ENCODE measurements around the gene PPP1R26.
"Not testable (repeated sequence)": the region's sequence is repeated elsewhere in the genome, so short reads cannot be mapped to it uniquely, and the experiment has no call there.

Gene PPP1R26

DNA sequence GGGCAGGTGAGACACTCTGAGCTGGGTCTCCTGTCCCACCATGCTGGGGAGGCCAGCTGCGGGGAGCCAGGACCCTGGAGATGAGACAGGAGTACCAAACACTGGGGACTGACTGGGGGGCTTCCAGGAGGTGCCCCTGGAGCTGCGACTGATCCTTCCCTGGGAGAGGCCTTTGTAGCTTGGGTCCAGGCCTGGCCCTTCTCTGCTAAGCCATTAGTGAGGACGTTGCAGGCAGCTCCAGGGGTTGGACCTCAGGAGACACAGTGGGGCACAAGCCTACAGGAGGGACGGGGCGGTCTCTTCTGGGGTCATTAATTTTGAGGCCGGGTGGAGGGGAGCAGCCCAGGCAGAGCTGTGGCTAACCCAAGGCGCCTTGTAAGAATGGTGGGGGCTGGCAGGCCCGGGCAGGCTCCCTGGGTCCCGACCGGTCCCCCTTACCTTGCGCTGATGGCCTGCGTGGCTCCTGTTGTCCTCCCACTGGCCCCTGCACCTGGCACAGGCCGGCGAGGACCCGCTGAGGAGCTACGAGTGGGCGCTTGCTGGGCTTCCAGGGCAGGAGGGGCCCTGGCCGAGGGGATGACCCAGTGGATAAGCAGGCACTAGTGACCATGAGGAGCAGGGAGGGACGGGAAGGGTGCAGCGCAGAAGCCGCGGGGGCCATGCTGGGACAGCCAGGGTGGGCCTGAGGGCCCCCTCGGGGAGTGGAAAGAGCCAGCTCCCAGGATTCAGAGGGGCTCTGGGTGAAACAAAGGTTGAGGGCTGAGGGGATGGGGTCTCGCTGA is 26.0 kb downstream of the PPP1R26 start:
- DNase-seq: no peak

DNA sequence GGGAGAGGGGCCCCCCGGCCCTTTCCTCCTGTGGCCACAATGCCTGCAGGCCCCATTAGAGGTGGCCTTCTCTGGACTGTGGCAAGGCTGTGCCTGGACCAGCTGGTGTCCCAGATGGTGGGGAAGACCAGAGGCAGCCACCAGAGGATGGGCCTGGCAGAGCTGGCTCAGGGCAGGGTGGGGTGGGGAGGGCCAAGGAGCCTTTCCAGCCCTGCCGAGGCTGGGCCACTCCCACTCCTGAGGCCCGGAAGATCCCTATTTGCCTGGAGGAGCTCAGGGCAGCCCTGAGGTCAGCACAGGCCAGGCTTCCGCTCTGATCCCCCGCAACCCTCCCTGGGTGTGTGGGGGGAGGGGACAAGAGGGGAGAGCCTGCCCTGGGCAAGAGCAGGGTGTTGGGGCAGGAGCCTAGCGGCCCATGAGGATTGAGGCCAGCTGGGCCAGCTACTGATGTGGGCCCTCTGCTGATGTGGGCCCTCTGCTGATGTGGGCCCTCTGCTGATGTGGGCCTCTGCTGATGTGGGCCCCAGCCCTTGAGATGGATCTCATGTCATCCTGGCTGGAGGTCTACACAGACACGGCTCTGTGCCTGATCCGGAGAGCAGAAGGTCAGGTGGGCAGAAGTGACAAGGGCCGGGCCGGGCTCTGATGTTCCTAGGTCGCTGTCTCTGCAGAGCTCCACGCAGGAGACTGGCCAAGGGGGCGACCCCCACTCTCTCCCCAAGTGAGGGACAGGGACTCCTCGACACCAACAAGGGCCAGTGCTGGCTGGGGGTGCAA is 26.9 kb downstream of the PPP1R26 start:
- DNase-seq: no peak

DNA sequence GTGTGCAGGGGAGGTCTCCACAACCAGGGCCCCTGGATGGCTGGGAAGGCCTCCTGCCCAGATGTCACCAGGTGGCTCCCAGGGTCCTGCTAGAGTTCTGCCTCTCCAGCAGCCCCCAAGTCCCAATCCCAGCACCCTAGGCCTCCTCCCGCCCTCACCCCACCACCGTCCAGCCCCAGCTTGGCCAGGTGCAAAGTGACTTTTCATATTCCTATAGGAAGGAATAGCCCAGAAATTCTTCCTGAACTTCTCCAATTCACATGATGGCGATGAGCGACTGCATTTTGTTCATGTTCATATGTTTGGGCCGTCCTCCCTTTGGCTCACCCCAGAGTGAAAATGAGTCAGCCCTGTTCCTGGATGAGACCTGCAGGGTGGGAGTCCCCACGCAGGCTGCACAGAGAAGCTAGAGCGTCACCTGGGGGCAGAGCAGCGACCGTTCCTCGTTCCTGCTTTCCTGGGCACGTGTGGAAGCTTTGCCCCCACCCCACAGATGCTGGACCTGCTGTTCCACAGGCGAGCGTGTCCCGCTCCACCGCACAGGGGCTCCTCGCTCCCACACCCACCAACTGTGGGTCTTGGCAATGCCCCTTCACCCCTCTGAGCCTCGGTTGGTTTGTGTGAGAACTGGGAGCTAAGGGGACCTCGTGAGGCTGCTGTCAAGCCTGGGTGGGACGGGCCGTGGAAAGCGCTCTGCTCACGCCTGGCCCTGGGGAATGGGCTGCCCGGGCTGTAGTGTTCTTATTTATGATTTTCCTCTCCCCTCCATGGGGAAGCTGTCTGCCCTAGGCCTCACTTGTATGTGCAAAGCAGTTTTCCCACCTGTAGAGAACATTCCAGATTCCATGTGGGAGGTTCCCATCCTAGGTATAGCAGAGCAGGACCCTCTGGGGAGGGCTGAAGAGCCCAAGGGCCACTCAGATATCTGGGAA is 27.8 kb downstream of the PPP1R26 start:
- DNase-seq: no peak

DNA sequence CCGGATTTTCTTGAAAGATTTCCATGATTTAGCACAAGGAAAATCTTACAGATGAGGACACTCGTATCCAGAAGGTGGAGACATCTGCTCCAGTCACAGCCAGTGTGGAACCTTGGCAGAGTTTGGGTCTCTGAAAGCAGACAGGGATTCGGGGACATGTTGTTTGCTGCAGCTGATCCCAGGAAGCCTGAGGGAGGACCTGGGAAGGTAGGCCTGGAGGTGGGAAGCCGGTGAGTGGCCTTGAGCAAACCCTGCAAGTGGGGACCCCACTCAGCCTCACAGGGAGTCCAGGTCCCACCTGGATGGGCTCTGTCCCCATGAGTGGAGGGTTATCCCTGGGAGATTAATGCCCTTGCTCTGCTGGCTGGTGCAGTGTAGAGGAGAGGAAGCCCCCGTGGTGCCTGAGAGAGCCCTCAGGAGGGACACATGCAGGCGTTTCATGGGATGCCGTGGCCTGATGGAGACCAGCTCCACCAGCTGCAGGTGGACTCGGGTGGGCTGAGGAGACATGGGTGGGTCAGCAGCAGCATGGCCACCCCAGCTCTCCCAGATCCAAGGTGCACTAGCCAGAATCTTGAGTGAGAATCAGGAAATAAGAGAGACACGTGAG is 28.7 kb downstream of the PPP1R26 start:
- no peak for DNase-seq

DNA sequence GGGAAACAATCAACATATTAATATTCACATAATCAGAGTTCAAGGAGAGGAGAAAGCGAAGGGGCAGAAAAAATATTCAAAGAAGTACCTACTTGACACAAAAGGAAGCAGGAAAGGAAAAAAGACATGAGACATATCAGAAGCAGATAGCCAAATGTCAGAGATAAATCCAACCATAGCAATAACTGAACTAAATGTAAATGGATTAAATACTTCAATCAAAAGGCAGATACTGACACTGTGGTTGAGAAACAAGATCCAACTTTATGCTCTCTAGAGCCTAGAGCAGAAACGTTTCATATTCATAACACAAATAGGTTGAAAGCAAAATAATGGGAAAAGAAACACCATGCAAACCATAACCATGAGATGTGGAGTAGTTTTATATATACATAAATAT is 29.9 kb downstream of the PPP1R26 start:
- no peak for DNase-seq

DNA sequence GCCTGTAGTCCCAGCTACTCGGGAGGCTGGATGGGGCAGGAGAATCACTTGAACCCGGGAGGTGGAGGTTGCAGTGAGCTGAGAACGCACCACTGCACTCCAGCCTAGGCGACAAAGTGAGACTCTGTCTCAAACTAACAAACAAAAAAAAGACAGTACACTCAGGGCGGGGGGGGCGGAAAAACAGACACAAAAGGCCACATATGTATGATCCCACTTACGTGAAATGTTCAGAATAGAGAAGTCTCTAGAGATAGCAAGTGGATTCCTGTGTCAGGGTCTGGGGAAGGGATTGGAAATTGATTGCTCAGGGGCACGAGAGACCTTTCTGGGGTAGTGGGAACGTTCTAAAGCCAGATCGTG is 32.6 kb downstream of the PPP1R26 start:
- no peak for DNase-seq

DNA sequence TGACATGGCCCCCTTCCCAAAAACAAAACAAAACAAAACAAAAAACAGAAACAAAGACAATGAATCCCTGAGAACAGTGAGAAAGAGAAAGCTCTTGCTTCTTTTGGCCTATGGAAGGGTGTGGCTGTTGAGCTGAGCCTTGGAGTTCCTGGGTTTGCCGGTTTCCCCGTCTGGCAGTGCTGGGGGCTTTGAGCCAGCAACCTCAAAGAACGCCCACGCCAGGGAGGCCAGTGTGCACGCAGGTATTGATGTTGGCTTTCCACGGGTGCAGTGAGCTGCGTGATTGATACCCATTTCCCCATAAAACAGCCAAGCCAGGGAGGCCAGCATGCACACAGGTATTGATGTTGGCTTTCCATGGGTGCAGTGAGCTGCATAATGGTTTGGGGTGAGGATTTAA is 33.3 kb downstream of the PPP1R26 start:
- DNase-seq: no peak

DNA sequence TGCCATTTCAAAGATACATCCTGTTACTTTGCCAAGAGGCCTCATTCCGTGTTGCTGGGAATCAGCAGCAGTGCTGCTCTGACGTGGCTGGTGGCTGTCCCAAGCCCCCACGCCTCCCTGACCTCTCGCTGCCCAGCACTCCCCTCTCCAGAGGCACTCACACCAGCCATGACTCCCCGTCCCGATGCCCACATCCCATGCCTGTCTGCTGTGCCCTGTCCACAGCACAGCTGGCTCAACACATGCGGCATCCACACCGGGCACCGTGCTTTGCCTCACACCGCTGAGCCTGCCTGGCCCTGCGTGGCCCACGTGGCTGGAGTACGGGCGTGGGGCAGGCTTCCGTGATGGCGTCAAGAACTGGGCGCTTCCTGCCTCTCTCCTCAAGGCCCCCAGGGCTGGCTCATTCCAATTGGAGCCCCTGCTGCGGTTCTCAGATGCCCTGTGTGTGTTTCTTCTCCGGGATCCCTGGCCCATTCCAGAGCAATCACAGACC is 33.8 kb downstream of the PPP1R26 start:
- DNase-seq: no peak

DNA sequence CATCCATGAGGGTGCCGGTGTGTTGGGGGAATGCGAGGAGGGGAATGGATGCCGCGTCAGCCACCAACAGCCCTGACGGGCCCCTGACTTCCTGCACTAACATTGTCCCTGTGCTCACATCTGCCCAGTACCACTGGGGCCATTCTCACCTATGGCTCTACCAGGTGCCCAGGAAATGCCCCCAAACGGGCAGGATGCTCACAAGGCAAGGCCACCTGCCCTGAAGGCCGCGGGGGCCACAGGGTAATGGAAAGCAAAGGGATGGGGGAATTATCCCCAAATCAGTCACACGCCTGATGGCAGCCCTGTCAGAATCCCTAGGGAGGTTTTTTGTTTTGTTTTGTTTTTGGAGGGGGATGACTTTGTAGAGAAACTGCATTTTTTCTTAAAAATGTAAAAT is 34.3 kb downstream of the PPP1R26 start:
- not testable (repeated sequence) for DNase-seq

DNA sequence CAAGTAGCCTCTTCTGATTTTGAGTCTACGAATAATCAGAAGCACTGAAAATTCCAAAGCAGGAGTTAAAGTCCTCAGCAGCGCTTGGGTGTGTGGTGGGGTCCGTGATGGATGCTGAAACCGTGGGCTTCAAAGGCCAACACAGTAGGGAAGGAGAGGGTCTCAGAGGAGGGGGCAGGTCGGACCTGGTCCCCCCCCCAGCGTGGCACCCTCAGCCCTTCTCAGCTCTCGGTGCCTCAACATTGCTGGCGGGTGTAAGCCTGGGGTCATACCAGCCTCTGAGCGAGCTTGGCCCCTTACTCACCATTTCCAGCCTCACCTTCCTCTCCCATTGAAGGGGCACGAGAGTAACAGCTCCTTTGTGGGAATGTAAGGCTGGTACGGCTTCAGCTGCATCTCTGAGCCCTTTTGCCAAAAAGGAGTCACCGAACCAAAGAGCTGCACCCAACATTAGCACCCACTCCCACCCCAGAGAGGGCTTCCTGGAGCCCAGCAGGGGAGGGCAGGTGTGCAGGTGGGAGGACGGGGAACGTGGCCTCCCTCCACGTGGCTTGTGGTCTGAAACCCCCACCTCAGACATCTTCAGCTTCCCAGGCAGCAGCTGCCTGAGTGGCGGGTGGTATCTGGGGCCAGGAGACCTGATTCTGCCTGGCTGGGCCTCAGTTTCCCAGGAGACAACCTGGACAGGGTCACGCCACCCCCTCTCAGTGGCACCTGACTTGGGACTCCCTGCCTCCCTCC is 34.9 kb downstream of the PPP1R26 start:
- DNase-seq: no peak

DNA sequence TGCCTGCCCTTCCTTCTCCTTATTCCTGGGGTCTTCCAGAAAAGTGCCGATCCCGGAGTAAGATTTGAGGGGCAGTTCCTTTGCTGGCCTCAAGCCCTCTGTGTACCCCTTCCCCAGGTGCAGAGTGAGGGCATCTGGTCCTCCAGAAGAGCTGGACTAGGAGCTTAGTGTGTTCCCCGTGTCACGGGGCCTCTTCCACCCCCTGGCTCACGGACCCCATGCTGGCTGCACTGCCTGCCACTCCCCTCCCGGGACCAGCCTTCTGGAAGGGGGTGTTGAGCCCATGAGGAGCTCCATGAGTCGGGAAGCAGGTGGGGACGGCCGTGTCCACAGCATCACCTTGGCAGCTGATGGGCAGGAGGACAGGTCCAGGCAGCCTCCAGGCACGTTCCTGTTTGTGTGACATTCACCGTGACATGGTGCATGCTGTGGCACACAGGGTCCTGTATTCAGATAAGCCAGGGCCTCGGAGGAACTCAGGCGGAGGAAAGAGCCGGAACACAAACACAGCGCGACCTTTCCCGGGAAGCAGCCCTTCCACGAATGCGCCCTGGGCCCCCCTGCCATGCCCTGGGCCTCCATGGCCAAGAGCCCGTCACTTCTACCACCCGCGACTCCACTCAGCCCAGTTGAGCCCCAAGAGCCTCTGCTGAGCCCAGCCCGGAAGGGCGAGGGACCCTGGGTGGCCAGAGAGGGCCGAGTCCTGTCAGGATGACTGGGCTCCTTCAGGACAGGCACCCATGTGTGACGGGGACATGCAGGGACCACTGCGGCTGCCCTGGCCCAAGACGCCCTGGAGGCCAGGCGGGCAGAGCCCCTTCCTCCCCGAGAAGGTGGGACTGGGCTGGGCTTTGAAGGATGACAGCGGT is 35.7 kb downstream of the PPP1R26 start:
- no peak for DNase-seq

DNA sequence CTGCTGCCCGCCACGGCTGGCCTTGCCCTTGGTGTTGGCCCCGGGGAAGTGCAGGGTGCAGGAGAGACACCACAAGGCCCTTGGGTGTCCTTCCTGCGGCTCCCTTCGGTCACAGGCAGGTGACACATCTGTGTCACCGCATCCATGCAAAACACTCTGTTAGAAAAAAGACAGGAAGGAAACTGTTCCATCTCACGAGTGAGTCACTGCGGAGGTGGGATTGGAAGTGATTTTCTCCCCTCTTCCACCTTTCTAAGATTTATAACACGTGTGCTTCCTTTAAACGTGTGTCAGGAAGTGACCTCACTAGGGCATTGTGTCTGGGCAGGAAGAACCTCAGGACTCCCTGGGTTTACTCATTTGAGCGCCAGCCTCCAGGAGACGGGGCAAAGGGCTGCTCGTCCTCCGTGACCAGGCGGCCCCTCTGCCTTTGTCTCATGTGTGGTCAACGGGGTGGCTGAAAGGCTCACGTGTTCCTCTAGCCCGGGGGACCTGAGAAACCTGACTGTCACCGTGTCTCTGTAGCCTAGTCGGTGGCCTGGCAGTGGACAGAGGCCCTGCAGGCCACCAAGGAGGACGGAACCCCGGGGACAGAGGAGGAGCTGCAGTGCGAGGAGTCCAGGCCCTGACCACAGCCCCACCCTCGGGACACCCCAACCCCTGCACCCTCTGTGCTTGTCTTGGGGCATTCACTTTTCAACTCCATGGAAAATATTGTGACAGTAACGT is 36.7 kb downstream of the PPP1R26 start:
- DNase-seq: no peak

DNA sequence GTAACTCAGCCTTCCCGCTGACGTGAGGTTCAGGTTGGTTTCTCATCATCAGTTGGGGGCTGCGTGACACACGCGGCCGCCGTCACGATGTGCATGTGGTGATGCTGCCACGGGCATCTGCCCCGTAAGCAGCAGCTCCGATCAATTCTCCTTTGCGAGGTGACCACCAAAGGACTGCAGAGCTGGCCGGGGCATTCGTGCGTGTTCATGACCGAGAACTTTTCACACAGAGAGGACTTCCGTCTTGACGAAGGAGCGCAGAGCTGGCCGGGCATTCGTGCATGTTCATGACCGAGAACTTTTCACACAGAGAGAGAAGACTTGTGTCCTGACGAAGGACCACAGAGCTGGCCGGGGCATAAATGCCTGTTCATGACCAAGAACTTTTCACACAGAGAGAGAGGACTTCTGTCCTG is 37.8 kb downstream of the PPP1R26 start:
- DNase-seq: no peak

DNA sequence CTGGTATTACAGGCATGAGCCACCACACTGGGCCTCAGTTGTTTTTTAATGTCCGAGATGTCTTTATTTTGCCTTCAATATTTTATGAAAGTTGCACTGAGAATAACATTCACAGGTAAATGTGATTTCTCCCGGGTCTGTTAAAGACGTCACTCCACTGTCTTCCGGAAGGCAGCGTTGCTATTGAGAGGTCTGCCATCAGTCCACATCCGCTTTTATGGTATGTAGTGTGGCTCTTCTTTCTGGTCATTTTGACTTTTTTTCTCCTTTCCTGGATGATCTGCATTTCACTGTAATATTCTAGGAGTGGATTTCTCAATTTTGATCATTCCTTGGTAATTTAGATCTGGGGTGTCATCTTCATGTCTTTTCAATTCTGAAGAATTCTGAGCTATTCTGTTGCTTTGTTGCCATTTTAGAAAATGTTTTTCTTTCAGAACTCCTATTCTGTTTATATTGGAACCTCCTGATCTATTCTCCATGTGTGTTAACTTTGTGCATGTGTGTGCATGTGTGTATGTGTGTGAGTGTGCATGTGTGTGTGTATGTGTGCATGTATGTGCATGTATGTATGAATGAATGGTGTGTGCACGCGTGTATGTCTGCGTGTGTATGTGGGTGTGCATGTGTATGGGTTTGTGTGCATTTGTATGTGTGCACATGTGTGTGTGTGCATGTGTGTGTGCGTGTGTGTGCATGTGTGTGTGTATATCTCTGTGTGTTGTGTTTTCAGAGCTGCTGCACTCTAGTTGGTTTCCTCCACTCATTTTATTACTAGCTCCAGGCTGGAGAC is 39.8 kb downstream of the PPP1R26 start:
- no peak for DNase-seq

DNA sequence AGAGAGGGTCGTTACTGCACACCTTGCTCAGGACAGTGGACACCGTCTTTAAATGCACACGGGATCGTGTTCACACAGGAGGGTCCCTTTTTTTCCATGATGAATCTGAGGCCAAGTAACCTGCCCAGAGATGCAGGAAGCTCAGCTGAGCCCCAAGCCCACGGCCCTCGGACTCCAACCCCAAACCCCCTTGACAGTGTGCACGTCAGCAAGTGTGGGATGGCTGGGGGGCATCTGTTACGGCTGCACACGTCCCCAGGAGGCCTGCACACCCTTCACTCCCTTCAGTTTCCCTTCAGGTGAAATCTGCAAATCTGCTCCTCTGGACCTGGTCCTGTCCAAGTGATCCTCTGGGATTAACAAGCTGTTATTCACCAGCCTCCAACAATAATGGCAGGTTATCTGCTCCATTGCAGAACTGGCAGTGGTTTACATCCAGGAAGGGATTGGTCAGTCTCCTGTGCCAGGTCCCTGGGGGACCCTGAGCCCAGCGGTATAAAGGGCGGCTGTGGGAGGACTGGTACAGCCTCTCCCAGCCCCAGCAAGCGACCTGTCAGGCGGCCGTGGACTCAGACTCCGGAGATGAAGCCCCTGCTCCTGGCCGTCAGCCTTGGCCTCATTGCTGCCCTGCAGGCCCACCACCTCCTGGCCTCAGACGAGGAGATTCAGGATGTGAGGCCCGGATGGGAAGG is 41.5 kb downstream of the PPP1R26 start, which contains the start of gene LCN1:
Gene LCN1 (plus strand): TSS at position 525 of the 692 bp plus-strand sequence. CDS start 58 bp downstream, at position 583.
- DNase-seq: no peak

DNA sequence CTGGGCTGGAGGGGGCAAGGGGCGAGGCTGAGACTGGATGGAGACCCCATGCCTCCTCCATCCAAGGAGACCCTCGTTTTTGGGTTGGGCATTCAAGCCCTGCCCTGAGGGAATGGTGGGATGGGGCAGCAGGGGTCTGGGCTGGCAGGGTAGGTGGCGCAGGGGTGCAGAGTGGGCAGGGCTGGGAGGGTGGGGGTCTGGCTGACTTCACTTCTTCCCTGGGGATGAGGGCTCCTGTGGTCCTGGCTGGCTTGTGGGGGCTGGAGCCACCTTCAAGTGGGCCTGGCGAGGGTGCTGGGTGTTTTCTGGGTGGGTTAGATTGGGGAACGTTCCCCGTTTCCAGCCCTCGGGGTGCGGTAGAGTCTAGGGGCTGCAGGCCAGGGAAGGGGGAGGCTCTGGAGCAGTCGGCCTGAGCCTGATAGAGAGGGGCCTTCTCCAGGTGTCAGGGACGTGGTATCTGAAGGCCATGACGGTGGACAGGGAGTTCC is 42.1 kb downstream of the PPP1R26 start:
- no peak for DNase-seq

DNA sequence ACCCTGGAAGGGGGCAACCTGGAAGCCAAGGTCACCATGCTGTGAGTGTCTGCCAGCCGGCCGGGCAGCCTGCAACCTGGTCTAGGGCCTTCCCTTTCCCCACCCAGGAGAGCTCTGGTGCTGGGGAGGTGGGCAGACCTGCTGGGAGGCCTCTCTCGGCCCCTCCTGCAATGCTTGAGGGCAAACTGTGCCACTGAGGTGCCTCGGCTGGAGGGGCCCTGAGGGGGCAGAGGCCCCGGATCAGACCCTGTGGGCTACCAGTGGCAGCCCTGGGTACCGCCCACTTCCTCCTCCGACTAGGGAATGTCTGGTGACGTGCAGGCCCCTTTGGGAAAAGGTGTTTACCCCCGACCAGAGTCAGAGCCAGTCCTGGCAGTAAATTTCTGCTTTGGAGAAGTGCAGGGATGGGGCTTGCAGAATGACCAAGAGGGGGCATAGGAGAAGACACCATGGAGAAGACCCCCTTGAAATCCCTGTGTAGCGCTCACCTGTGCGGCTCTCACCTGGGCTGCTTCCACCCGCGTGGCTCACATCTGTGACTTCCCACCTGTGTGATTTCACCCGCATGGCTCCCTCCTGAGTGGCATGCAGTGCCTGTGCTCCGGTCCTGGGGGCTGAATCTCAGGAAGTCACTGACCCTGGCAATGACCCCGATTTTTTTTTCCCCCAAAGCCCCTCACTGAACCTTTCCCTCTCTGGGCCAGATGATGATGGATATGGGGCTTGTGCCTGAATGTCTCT is 42.7 kb downstream of the PPP1R26 start:
- no peak for DNase-seq

DNA sequence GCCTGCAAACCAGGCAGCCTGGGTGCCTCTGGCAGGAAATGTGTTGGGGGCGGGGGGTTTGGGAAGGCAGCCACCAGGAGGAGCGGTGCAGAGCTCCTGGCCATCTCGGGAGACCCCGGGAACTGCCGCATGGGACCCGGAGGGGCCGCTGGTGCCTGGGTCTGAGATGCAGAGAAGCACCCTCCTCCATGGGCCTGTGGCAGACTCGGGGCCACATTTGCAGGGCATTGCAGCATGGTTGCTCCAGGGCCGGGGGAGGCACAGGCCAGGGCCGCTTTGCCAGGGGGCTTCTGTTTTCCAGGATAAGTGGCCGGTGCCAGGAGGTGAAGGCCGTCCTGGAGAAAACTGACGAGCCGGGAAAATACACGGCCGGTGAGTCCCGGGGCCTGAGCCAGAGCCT is 43.3 kb downstream of the PPP1R26 start:
- DNase-seq: no peak

Measured in CD4-positive, alpha-beta T cell treated with Interleukin-21 for 1 hour (primary cell).